NCI-H2029 (cell line): ENCODE measurements around the gene NUDT8.
"Not testable (repeated sequence)": the region's sequence is repeated elsewhere in the genome, so short reads cannot be mapped to it uniquely, and the experiment has no call there.

Experiments
- DNase-seq: peaks from one replicate; lab custom pipeline; 2025; lab: John Stamatoyannopoulos, UW

The NUDT8 gene

DNA sequence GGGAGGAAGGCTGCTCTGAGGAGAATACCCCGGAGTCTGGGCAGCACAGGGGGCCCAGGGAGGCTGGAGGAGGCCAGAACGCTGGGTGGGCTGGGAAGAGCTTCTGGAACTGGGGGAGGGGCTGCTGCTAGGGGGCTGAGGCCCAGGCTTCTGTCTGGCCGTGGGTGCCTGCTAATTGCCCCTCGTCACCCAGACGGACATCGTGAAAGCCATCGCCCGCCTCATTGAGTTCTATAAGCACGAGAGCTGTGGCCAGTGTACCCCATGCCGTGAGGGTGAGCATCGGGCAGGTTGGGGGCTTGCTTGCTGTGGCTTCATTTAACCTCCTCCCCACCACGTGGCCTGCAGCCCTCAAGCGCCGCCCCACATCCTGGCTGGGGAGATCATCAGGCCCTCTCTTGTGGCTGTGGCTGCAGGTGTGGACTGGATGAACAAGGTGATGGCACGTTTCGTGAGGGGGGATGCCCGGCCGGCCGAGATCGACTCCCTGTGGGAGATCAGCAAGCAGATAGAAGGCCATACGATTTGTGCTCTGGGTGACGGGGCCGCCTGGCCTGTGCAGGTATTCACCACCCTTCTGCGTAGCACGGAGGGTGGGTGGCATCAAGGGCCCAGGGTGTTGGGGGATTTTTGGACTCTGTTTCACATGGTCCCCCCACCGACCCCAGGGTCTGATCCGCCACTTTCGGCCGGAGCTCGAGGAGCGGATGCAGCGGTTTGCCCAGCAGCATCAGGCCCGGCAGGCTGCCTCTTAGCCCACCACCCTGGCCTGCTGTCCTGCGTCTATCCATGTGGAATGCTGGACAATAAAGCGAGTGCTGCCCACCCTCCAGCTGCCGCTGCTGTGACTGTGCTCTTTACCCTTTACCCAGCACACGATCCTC is 17.8 kb downstream of the NUDT8 start:
- DNase-seq = no peak

DNA sequence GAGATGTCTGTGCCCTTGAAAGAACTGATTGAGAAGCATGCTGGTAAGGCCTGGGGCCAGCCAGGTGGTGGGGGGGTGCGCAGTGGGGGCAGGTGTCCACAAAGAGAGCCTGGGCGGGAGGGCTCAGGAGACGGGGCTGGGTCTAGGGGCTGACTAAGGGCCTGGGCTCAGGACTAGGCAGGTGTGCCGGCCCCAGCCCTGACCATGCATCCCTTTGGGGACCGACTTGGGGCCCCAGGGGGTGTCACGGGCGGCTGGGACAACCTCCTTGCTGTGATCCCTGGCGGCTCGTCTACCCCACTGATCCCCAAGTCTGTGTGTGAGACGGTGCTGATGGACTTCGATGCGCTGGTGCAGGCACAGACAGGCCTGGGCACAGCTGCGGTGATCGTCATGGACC is 18.6 kb downstream of the NUDT8 start:
- no peak for DNase-seq

DNA sequence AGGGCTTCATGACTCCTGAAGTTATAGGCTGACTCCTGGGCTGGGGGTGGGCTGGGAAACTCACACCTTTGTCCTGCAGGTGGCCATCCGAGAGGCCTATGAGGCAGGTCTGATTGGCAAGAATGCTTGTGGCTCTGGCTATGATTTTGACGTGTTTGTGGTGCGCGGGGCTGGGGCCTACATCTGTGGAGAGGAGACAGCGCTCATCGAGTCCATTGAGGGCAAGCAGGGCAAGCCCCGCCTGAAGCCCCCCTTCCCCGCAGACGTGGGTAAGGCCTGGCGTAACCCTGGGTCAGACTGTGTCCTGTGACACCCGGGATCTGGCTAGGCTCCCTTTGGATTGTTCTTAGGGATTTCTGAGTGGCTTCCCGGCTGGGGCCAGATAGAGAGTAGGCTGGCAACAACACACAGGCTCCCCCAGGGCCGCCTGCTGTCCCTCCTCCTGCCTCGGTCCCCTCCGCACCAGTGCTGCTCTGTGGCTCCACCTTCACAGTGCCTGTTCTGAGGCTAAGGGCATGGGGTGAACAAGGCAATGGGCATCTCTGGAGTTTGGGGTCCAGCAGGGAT is 19.4 kb downstream of the NUDT8 start:
- no peak for DNase-seq

DNA sequence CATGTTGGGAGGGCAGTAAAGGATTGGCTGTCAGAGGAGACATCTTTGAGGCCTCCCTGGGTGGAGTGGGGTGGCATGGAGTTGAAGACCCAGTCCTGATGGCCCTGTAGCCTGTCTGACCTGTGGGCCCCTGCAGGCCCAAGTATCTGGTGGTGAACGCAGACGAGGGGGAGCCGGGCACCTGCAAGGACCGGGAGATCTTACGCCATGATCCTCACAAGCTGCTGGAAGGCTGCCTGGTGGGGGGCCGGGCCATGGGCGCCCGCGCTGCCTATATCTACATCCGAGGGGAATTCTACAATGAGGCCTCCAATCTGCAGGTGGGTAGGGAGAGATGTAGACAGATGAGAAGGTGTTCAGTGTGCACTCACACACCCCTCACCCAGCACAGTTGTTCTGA is 20.4 kb downstream of the NUDT8 start:
- no peak for DNase-seq

DNA sequence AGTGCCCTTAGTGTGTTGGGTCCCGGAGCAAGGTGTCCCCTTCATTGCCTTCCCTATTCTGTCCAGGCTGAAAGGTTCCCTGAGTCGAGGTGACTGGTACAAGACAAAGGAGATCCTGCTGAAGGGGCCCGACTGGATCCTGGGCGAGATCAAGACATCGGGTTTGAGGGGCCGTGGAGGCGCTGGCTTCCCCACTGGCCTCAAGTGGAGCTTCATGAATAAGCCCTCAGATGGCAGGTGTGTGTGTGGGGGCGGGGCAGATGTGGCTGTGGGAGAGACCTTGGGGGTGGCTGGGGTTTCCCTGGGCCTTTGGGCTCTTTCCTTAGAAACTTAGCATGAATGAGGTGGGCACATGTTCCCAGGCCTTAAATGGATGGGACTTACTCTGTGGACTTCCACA is 21.3 kb downstream of the NUDT8 start:
- no peak for DNase-seq

DNA sequence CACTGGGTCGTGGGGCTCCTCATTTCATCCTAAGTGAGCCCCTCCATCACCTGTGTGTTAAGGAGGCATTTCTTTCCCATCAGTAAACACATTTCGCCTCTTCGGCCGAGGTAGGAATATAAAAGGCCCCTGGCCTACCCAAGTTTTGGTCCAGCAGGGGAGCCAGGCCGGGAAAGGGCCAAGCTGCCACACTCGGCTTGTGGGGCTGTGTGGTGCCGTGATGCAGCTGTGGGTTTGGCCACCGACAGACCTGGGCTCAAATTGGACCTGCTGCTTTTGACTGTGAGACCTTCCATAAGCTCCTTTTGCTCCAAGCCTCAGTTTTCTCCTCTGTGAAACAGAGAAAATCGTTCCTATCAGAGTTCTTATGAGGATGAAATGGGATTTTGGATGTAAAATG is 22.2 kb downstream of the NUDT8 start:
- no peak for DNase-seq

DNA sequence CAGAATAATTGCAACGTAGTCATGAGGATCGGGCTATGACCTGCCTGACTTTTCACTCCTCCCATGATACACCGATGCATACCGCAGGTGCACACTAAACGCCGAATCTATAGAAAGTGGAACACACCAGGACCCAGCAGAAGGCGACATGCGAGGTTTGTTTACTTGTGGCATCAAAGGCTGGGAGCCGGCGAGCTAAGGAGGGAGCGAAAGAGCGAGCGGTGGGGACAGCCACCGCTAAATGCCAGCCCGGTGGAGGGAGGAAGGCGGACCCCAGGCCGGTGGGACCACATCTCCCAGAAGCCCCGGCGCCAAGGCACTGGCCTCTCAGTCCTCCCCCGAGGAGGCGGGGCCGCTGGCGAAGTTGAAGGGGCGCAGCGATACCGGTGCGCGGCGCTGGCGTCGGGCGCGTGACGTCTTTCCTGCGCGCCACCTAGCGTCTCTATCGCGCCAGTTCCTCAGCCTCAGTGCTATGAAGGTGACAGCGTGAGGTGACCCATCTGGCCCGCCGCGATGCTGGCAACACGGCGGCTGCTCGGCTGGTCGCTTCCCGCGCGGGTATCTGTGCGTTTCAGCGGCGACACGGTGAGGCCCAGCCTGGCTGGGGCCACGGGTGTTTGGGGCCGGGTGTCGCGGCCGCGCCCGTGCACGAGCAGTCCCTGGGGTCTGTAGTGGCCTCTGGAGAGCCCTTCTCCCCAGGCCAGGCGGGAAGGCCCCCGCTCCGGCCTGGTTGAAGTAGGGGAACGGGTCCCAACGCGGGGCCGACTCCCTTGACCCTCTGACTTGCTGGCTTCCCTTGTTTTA is 23.0 kb downstream of the NUDT8 start, which contains the start of gene NDUFV1:
TSS of gene NDUFV1 (plus strand) at position 445 of the 804 bp plus-strand sequence. CDS start at position 514, 69 bp downstream.
- DNase-seq = peak; percentile 96

DNA sequence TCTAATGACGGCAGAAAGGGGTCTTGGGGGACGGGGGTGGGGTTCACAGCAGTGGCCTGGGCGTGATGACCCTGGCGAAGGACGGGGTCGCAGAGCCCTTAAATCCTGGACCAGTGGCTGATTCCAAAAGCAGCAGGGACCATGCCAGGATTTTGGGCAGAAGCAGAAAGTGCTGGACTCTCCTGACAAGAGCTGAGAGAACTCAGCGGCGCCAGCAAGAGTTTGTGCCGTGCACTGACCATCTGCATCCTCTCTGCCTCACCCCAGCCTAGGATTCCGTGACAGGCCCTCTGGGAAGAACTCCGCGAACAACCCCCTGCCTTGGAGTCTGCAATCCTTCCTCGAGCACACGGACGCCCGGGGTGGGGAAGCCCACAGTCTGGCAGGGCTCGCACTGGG is 23.6 kb downstream of the NUDT8 start:
- no peak for DNase-seq

DNA sequence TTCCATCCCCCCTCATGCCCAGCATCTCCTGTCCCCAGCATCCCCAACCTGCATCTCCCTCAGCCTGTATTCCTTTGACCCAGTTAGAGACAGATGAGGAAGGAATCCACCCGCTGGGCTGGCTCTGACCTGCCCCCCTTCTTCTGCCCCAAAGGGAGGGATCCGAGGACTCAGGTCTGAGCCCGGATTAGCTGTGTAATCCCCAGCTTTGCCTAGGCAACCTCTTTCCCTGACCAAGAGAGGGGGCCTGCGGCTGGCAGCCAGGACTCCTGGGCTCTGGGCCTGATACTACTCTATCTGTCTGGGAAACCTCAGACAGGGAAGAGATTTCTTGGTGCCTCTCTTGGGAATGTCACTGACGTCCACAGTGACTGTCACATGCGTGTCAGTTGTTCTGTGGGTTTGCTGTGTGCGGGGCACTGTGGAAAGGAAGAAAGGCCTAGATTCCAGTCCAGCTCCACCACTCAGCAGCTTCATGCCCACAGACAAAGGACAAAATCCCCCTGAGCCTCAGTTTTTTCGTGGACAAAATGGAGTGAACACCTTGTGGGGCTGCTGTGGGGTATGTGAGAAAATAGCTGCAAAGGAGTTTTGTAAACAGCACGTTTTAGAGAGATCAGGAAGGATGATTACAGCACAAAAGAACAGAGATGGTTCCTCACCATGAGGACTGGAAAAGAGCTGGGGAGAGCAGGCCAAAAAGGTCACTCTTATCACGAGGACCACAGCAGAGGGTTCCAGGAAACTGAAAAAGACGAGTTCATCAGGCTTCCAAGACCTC is 24.3 kb downstream of the NUDT8 start:
- no peak for DNase-seq

DNA sequence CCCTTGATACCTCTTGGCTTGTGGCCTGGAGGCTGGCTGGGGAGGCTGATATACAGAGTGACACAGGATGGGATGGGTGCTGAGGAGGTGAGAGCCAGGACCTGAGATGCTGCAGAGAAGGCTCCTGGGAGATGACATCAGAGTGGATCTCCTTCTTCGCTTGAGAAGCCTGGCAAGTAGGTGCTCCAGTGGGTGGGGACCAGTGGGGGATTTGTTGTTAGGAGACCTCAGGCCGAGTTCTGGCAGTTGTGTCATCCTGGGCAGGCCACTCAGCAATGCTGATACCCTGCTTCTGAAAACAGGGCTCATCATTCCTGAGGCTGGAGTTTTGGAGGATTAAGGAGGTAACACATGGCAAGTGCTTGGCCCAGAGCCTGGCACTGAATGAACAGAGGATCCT is 24.9 kb downstream of the NUDT8 start:
- no peak for DNase-seq

DNA sequence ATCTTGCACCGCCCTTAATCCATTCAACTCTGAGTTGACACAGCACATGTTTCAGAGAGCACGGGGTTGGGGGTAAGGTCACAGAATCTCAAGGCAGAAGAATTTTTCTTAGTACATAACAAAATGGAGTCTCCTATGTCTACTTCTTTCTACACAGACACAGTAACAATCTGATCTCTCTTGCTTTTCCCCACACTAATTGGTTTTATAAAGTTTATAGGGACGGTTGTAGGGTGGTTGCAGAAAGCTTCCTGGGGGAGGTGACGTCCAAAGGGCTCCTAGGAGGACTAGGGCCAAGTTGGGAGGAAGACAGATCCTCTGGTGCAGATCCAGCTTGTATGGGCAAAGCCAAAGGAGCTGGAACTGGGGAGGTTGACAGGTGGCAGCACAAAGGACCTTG is 25.6 kb downstream of the NUDT8 start:
- DNase-seq = not testable (repeated sequence)

DNA sequence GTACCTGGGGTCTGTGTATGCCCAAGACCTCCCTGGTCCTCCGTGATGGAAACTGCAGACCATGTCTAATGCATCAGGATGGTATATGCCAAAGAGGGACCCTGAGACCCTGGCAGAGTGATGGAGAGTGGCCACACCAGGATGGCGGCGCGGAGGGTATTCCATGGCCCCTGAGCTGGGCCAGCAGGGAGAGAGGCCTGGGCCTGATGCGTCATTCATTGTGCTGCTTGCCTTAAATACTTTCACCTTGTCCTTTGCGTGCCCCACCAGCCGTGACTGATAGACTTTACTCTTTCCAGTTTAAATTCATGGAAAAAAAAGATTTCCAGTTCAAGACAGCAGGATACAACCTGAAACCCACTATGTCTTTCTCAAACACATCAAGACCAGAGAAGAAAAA is 28.6 kb downstream of the NUDT8 start:
- DNase-seq = no peak

DNA sequence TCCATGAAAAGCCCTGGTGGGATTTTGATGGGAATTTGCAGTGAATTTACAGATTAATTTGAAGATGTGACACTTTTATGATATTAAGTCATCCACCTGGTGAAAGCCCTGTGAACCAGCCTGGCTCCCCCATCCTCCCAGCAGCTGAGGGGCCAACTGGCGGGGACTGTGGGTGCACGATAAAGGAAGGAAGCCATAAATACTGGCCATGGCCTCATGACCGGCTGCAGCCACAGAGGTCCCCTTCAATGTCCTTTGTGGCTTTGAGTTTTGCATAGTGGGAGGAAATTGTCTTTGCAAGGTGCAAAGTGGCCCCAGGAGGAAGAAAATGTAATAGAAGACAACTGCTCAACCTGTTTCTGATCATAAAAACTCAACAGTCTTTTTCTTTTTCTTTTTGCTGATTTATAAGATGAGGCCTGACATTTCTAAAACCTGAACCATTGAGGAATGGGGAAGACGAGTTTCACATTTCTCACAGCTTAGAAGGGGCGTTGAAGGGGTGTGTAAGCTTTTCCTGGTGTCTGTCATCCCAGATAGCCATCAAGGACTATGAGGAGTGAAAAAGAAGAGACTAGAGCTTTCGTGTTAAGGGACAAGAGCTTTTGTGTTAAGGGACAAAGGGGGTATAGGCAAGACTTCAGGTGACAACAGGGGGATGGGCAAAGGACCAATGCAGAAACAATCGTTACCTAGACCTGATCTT is 29.3 kb downstream of the NUDT8 start:
- no peak for DNase-seq

DNA sequence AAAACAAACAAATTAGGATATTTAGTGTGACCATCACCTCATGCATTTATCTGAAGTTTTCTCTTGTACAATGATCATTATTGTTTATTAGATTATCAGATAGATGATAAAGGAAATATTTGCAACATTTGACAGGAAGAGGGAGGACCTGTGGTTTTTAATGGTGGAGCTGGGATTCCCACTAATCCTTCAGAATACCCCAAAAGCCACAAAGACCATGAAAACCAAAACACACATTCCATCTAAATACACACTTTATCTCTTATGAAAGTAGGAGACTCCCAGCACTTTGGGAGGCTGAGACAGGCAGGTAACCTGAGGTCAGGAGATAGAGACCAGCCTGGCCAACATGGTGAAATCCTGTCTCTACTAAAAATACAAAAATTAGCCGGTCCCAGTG is 30.6 kb downstream of the NUDT8 start:
- DNase-seq = no peak

DNA sequence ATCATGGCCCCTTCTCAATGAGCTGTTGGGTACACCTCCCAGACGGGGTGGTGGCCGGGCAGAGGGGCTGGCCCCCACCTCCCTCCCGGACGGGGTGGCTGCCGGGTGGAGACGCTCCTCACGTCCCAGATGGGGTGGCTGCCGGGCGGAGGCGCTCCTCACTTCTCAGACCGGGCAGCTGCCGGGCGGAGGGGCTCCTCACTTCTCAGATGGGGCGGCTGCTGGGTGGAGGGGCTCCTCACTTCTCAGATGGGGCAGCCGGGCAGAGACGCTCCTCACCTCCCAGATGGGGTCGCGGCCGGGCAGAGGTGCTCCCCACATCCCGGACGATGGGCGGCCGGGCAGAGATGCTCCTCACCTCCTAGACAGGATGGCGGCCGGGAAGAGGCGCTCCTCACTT is 31.8 kb downstream of the NUDT8 start:
- not testable (repeated sequence) for DNase-seq

DNA sequence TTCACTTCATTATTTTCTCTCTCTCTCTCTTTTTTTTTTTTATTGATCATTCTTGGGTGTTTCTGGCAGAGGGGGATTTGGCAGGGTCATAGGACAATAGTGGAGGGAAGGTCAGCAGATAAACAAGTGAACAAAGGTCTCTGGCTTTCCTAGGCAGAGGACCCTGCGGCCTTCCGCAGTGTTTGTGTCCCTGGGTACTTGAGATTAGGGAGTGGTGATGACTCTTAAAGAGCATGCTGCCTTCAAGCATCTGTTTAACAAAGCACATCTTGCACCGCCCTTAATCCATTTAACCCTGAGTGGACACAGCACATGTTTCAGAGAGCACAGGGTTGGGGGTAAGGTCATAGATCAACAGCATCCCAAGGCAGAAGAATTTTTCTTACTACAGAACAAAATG is 32.3 kb downstream of the NUDT8 start:
- DNase-seq = not testable (repeated sequence)

DNA sequence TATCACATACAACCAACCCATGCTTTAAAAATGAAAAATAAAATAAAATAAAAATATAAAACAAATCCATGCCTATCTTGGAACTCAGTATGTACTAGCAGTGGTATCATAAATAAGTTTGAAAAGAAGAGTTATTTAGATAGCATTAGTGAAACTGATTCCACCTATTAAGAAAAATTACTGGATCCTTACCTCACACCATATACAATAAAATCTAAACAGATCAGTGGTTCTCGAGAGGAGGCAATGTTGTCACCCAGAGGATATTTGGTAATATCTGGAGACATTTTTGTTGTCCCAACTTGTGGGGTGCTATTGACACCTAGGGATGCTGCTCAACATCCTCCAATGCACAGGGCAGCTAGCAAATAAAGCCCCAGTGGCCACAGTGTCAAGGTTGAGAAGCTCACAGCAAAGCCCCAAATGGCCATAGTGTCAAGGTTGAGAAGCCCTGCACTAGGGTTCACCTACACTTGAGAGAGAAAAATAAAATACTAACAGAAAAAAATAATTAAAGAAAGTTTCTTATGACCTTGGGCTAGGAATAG is 32.9 kb downstream of the NUDT8 start:
- DNase-seq = no peak

DNA sequence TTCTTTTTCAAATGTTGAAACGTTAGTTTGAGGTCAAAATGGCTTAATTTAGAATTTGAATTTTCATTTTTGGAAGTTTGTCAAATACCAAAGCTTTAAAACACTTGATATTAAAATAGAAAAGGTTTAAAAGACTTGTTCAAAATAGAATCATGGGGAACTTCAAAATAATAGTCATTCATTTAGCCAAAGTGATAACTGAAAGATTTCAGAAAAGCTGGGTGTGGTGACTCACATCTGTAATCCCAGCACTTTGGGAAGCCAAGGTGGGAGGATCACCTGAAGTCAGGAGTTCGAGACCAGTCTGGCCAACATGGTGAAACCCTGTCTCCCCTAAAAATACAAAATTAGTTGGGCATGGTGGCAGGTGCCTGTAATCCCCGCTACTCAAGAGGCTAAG is 35.3 kb downstream of the NUDT8 start:
- DNase-seq = no peak

DNA sequence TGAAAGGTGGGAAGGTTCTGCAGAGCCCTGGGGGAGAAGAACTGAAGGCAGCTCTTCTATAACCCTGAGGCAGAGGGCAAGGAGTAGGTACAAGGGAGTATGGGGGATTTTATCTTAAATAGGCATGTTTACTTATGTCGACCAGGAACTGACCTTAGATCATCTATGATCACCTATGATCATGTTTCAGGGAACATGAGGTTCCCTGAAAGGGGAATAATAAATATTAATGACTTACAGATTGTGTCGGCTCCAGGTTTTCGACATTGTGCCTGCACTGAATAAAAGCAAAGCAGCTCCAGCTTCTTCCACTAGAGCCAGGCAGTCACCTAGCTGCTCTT is 36.2 kb downstream of the NUDT8 start:
- no peak for DNase-seq

DNA sequence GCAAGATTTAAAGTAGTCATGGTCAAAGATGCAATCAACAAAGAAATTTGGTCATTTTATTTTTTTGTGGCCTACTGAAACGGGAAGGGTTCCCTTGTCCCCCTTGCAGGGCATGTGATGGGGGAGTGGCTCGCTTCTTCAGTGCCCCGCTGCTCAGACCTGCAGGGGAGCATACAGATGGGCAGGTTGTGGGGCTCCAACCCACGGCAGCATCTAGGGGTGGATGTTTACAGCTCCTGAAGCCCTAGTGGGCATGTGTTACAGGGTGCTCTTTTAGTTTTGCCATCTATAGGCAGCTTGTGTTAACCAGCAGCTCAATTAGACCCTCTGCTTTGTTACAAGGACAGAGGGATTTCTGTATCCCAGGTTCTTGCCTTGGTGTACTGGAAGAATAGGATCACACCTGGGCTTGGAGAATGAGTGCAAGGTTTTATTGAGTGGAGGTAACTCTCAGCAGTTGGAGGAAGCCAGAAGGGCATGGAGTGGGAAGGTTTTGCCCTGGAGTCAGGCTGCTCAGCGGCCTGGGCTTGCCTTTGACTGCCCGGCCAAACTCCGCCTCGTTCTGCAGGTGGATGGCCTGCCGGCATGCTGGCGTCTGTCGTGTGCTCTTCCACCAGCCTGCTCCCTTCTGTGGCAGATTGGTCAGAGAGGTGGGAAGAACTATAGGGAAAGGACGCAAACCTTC is 36.7 kb downstream of the NUDT8 start:
- no peak for DNase-seq
